Loucy (cell line): ENCODE results near the gene MAML2.

Experiments
- H2AFZ ChIP-seq: fragments of 200-600 bp; sonication (generic); 2 replicates; pipeline ENCODE4 v1.6.0; 2016; ENCODE audit warnings: antibody characterized with exemption, mild to moderate bottlenecking, low read length, moderate library complexity
- H3F3A ChIP-seq: fragments of 200-600 bp; 2 replicates; pipeline ENCODE4 v1.6.0; 2016; ENCODE audit warnings: antibody characterized with exemption, low read depth, mild to moderate bottlenecking
- H3K27me3 ChIP-seq: fragments of 200-600 bp; sonication (generic); 2 replicates; pipeline ENCODE4 v1.6.1; 2014; ENCODE audit warnings: low read length, mild to moderate bottlenecking; ENCODE audit not compliant: insufficient read depth, poor library complexity, severe bottlenecking
- H3K36me3 ChIP-seq: fragments of 200-600 bp; sonication (generic); 2 replicates; pipeline ENCODE4 v1.6.1; 2016; ENCODE audit warnings: low read length; ENCODE audit not compliant: insufficient read depth
- H3K4me1 ChIP-seq: fragments of 200-600 bp; sonication (generic); 2 replicates; pipeline ENCODE4 v1.5.1; 2014; ENCODE audit warnings: low read length, mild to moderate bottlenecking; ENCODE audit not compliant: insufficient read depth, poor library complexity, severe bottlenecking
- H3K4me2 ChIP-seq: fragments of 200-600 bp; sonication (generic); 2 replicates; pipeline ENCODE4 v1.6.0; 2014; ENCODE audit warnings: antibody characterized with exemption, low read length, low read depth, mild to moderate bottlenecking; ENCODE audit not compliant: poor library complexity, severe bottlenecking
- H3K4me3 ChIP-seq: fragments of 200-600 bp; sonication (generic); 2 replicates; pipeline ENCODE4 v1.5.1; 2014; ENCODE audit warnings: low read length, mild to moderate bottlenecking, mixed read lengths; ENCODE audit not compliant: poor library complexity, severe bottlenecking
- H3K79me2 ChIP-seq: fragments of 200-600 bp; sonication (generic); 2 replicates; pipeline ENCODE4 v1.6.1; 2014; ENCODE audit warnings: low read length; ENCODE audit not compliant: insufficient read depth
- H3K9ac ChIP-seq: fragments of 200-600 bp; sonication (generic); 2 replicates; pipeline ENCODE4 v1.6.0; 2014; ENCODE audit warnings: mild to moderate bottlenecking, low read depth, low read length, moderate library complexity; ENCODE audit not compliant: poor library complexity, severe bottlenecking
- H3K9me2 ChIP-seq: fragments of 200-600 bp; sonication (generic); replicated peaks from 2 replicates; pipeline ENCODE4 v1.6.1; 2016; ENCODE audit warnings: low read depth, low read length, mixed read lengths
- H3K9me3 ChIP-seq: fragments of 200-600 bp; sonication (generic); 2 replicates; pipeline ENCODE4 v1.6.1; 2014; ENCODE audit warnings: mild to moderate bottlenecking, antibody characterized with exemption, low read length, low read depth; ENCODE audit not compliant: insufficient read depth
- H4K20me1 ChIP-seq: fragments of 200-600 bp; sonication (generic); 2 replicates; pipeline ENCODE4 v1.6.0; 2014; ENCODE audit warnings: antibody characterized with exemption, low read length, mild to moderate bottlenecking; ENCODE audit not compliant: insufficient read depth, poor library complexity, severe bottlenecking
- CTCF ChIP-seq: fragments of 200-600 bp; sonication (generic); conservative IDR thresholded peaks from 2 replicates; pipeline ENCODE4 v1.5.1; 2014; ENCODE audit warnings: mild to moderate bottlenecking, antibody characterized with exemption, low read length
- EZH2phosphoT487 ChIP-seq: fragments of 200-600 bp; IDR thresholded peaks from 2 replicates; pipeline ENCODE4 v1.6.1; 2018; ENCODE audit warnings: antibody characterized with exemption, mild to moderate bottlenecking, moderate library complexity, borderline replicate concordance

The MAML2 gene

GRCh38 chr11:96282625-96283220 is 60.3 kb downstream of the MAML2 start:
- Histone ChIP-seq H2AFZ (peak overlapping the region; percentile 21; the same call in 1 of the 2 replicates), H3F3A (no peaks in the 10 kb centered on the region), H3K9ac (no peak overlapping the region), H3K9me3 (no peaks in the 10 kb centered on the region), H3K9me2 (no peaks in the 10 kb centered on the region), H3K4me3 (no peak overlapping the region), H4K20me1 (no peaks in the 10 kb centered on the region), H3K36me3 (no peaks in the 10 kb centered on the region), H3K27me3 (no peaks in the 10 kb centered on the region), H3K4me2 (no peak overlapping the region), H3K4me1 (peaks cover 10% of the 10 kb centered on the region), H3K79me2 (no peaks in the 10 kb centered on the region)
- no peak for TF ChIP-seq EZH2phosphoT487
- no peak for TF ChIP-seq CTCF

GRCh38 chr11:96280444-96280843 is 62.6 kb downstream of the MAML2 start:
- Histone ChIP-seq H3K9me2 (no peaks in the 10 kb centered on the region), H3K4me1 (peaks cover 10% of the 10 kb centered on the region), H3K79me2 (no peaks in the 10 kb centered on the region), H3K9me3 (no peaks in the 10 kb centered on the region), H3K36me3 (no peaks in the 10 kb centered on the region), H3K9ac (no peak overlapping the region), H3K4me3 (no peak overlapping the region), H3F3A (no peaks in the 10 kb centered on the region), H4K20me1 (no peaks in the 10 kb centered on the region), H3K4me2 (no peak overlapping the region), H3K27me3 (no peaks in the 10 kb centered on the region), H2AFZ (no peak overlapping the region)
- TF ChIP-seq CTCF: no peak

- Histone ChIP-seq H4K20me1 (no peaks in the 10 kb centered on the region), H3K79me2 (no peaks in the 10 kb centered on the region), H3K4me2 (peak overlapping the region; percentile 6), H3K9me2 (no peaks in the 10 kb centered on the region), H3F3A (no peaks in the 10 kb centered on the region), H2AFZ (no peak overlapping the region), H3K9me3 (no peaks in the 10 kb centered on the region), H3K27me3 (no peaks in the 10 kb centered on the region), H3K4me1 (peaks cover 10% of the 10 kb centered on the region), H3K36me3 (no peaks in the 10 kb centered on the region), H3K4me3 (no peak overlapping the region), H3K9ac (no peak overlapping the region)
- TF ChIP-seq CTCF (no peak), EZH2phosphoT487 (no peak)
Measured at GRCh38 chr11:96279896-96280290, 63.1 kb downstream of the MAML2 start.
